ENCODE measurements around the gene LONP2.

The LONP2 gene

DNA sequence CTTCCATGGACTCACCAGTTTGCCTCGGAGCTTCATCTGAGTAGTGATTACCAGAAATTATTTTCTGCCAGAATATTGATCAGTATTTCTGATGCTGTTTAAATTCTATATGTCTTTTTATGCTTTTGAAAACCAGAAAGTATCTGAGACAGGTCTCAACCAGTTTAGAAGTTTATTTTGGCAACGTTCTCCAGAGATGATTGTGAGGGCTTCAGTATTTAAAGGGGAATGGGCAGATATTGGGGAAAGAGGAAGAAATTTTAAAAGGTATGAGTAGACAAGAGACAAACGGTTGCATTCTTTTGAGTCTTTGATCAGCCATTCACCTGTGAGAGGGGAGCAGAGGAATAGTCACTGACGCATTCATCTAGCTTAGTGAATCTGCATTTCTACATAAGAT lies 47.7 kb downstream of the LONP2 start:
- H3K4me3 ChIP-seq, result no peak overlapping the region
- no peaks in the 10 kb centered on the region for H3K4me1 ChIP-seq
- intact Hi-C loops (cut with DNase I; ENCODE audit: low total_unique reads), result no loop called here
- no peak for DNase-seq
- H3K36me3 ChIP-seq, result peaks cover 26 to 59% (median 48%) of the 10 kb centered on the region in 3 donors
- no peaks in the 10 kb centered on the region for H3K27me3 ChIP-seq
- TF ChIP-seq, protein P1, sequence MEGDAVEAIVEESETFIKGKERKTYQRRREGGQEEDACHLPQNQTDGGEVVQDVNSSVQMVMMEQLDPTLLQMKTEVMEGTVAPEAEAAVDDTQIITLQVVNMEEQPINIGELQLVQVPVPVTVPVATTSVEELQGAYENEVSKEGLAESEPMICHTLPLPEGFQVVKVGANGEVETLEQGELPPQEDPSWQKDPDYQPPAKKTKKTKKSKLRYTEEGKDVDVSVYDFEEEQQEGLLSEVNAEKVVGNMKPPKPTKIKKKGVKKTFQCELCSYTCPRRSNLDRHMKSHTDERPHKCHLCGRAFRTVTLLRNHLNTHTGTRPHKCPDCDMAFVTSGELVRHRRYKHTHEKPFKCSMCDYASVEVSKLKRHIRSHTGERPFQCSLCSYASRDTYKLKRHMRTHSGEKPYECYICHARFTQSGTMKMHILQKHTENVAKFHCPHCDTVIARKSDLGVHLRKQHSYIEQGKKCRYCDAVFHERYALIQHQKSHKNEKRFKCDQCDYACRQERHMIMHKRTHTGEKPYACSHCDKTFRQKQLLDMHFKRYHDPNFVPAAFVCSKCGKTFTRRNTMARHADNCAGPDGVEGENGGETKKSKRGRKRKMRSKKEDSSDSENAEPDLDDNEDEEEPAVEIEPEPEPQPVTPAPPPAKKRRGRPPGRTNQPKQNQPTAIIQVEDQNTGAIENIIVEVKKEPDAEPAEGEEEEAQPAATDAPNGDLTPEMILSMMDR (IDR thresholded peaks at IDR 0.05), result no peak
- H3K27ac ChIP-seq, result no peak overlapping the region
- peaks cover 0 to 8% (median 7%) of the 10 kb centered on the region in 3 donors for H3K9me3 ChIP-seq

DNA sequence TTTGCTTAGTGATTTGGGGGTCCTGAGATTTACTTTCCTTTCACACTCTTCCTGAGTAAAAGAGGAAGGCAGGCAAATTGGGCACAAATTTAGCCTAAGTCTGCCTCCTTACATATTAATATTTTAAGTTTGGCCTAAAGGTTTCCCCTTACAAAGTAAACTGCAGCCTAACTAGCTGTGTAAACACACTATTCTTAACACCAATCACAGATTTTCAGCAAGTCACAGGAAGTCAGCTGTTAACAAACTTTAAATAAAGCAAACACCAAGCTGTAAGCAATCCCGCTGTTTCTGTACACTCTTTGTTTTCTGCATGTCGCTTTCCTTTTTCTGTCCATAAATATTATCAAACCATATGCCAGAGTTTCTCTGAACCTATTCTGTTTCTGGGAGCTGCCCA lies 48.4 kb downstream of the LONP2 start:
- H3K36me3 ChIP-seq, result peaks cover 26 to 59% (median 48%) of the 10 kb centered on the region in 3 donors

DNA sequence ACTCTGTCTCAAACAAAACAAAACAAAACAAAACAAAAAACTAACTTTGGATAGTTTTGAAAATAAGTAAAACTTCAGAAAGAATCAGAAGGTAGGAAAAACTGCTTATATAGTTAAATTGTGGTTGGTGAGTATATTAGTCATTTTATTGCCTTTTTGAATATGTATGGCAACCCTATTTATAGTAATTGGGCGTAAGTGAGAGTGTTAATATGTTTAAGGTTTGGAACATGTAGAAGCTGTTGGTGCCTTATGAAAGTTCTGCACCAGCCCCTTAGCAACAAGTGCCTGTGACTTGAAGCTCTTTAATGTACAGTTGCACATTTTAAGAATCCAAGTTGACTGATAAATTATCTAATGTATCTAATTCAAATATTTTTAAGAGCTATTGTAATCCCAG lies 50.6 kb downstream of the LONP2 start:
- H3K4me1 ChIP-seq, result no peaks in the 10 kb centered on the region
- H3K36me3 ChIP-seq, result peaks cover 30 to 55% (median 42%) of the 10 kb centered on the region in 3 donors
- intact Hi-C loops (cut with DNase I; ENCODE audit: low total_unique reads), result no loop called here
- no peaks in the 10 kb centered on the region for H3K27me3 ChIP-seq
- H3K27ac ChIP-seq, result no peak overlapping the region
- TF ChIP-seq, protein P1 (IDR thresholded peaks at IDR 0.05), result no peak
- H3K4me3 ChIP-seq, result no peak overlapping the region
- H3K9me3 ChIP-seq, result no peaks in the 10 kb centered on the region
- DNase-seq, result no peak

More for the DNA sequence above, 48.4 kb downstream of the LONP2 start:
- H3K4me1 ChIP-seq, result no peaks in the 10 kb centered on the region
- no peaks in the 10 kb centered on the region for H3K27me3 ChIP-seq
- TF ChIP-seq, protein P1 (IDR thresholded peaks at IDR 0.05), result no peak
- no peak for DNase-seq
- peaks cover 0 to 1% (median under 1%) of the 10 kb centered on the region in 3 donors for H3K9me3 ChIP-seq
- intact Hi-C loops (cut with DNase I; ENCODE audit: low total_unique reads), result no loop called here
- no peak overlapping the region for H3K4me3 ChIP-seq
- H3K27ac ChIP-seq, result no peak overlapping the region

DNA sequence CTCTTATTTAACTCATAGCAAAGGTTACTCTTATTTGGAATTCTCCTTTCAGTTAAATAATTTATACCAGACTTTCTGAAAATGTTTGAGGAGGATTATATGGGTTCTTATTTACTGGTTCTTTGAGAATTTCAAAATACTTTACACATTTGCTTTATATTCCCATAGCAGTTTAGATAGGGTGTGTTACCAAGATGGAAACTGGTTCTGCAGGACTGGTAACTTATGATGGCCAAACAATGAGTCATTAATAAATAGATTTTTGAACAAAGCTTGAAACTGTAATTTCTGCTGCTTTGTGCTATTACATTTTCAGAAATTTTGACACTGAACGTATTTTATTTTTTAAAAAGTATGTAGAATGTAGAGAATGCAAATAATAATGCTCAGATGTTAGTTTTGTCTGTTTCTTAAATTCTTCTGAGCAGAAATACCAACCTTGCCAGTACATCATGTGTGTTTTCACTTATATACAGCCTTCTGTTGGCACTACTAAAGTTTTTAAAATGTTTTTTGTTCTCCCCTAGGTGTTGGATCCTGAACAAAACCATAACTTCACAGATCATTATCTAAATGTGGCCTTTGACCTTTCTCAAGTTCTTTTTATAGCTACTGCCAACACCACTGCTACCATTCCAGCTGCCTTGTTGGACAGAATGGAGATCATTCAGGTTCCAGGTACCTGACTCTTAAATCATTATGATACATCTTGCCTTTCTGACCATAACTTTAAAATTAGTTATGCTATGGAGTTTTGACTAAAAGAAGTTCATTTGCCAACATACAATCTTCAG lies 51.6 kb downstream of the LONP2 start:
- H3K4me1 ChIP-seq, result peaks cover 0 to 8% (median 4%) of the 10 kb centered on the region in 4 donors
- TF ChIP-seq, protein P1 (IDR thresholded peaks at IDR 0.05), result no peak
- no peak for DNase-seq

DNA sequence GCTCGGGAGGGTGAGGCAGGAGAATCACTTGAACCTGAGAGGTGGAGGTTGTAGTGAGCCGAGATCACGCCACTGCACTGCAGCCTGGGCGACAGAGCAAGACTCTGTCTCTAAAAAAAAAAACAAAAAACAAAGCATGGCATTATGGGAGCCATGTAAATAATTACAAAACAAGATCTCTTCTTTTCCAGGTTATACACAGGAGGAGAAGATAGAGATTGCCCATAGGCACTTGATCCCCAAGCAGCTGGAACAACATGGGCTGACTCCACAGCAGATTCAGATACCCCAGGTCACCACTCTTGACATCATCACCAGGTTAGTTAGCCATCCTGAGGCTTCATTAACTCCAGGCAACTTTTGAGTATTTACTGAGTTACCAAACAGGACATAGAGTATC lies 55.4 kb downstream of the LONP2 start:
- Histone ChIP-seq H3K36me3 (peaks cover 42 to 59% (median 48%) of the 10 kb centered on the region in 3 donors), H3K27me3 (no peaks in the 10 kb centered on the region), H3K4me3 (no peak overlapping the region), H3K27ac (no peak overlapping the region), H3K4me1 (peaks cover 0 to 8% (median 5%) of the 10 kb centered on the region in 4 donors), H3K9me3 (no peaks in the 10 kb centered on the region)
- intact Hi-C loops (cut with DNase I; ENCODE audit: low total_unique reads), result no loop called here
- TF ChIP-seq, protein P1 (IDR thresholded peaks at IDR 0.05), result no peak
- DNase-seq, result no peak

More for the DNA sequence above, 51.6 kb downstream of the LONP2 start:
- Histone ChIP-seq H3K9me3 (no peaks in the 10 kb centered on the region), H3K4me3 (no peak overlapping the region), H3K27ac (no peak overlapping the region), H3K36me3 (peaks cover 24 to 50% (median 37%) of the 10 kb centered on the region in 3 donors), H3K27me3 (no peaks in the 10 kb centered on the region)
- intact Hi-C loops (cut with DNase I; ENCODE audit: low total_unique reads), result no loop called here
